Stomach (tissue), 4 donors: ENCODE measurements around the gene MS4A4E.

ENCODE experiments used
- CTCF ChIP-seq, 7 experiments: fragments of 450-650 bp in 4 of 7; fragments of 200-600 bp in 3 of 7; sonication (generic) in 3 of 7; IDR thresholded peaks; one replicate each; pipeline ENCODE4 v1.5.1; 2016 to 2019; ENCODE audit warnings: antibody characterized with exemption in 7 of 7, control low read depth in 2 of 7, mild to moderate bottlenecking in 1 of 7
- POLR2A ChIP-seq, 4 donors: fragments of 450-650 bp; IDR thresholded peaks; one replicate each; pipeline ENCODE4 v1.6.1; 2016; ENCODE audit warnings: antibody characterized with exemption in 4 of 4, control low read depth in 2 of 4, mild to moderate bottlenecking in 1 of 4, moderate library complexity in 1 of 4
- POLR2AphosphoS5 ChIP-seq, 3 donors: sonication (generic); formaldehyde crosslinking; IDR thresholded peaks; one replicate each; pipeline ENCODE4 v1.6.1; 2016; ENCODE audit warnings: antibody characterized with exemption in 3 of 3

GRCh38 chr11:60208951-60209350 lies 34.0 kb downstream of the MS4A4E start:
- TF ChIP-seq POLR2AphosphoS5 (IDR thresholded peaks at IDR 0.05) (no peak), CTCF (IDR thresholded peaks at IDR 0.05) (no peak), POLR2A (IDR thresholded peaks at IDR 0.05) (no peak)
